Activated CD8-positive, alpha-beta memory T cell treated with anti-CD3 and anti-CD28 coated beads, Interleukin-2, amount 50 U/mL, for 24 hours (primary cell): ENCODE measurements around the gene EIF1.
"Not testable (repeated sequence)": the region's sequence is repeated elsewhere in the genome, so short reads cannot be mapped to it uniquely, and the experiment has no call there.

Experiments used
- DNase-seq: peaks from one replicate; pipeline ENCODE4 v3.0.0-alpha.2; 2020; ENCODE audit errors: extremely low read depth

Gene EIF1

GRCh38 chr17:41688641-41689496 is at the start of gene EIF1:
Gene EIF1, plus strand, starts transcription at chr17:41688885. Its CDS starts 154 bp downstream, at chr17:41689039.
- peak; percentile 100 for DNase-seq

- DNase-seq: no peak
These were observed 49.7 kb upstream of the EIF1 start for GRCh38 chr17:41638941-41639340.

- no peak for DNase-seq
These were observed 48.9 kb upstream of the EIF1 start for GRCh38 chr17:41639492-41640473.

- not testable (repeated sequence) for DNase-seq
These were observed 48.1 kb upstream of the EIF1 start for GRCh38 chr17:41640596-41640995.

- no peak for DNase-seq
These were observed 46.2 kb upstream of the EIF1 start for GRCh38 chr17:41642252-41643156.

- no peak for DNase-seq
These were observed 41.5 kb upstream of the EIF1 start for GRCh38 chr17:41647038-41647813.

GRCh38 chr17:41647940-41648410 is 40.7 kb upstream of the EIF1 start:
- DNase-seq: peak; percentile 75

- DNase-seq: peak; percentile 47
These were observed 40.1 kb upstream of the EIF1 start for GRCh38 chr17:41648411-41649195.

- no peak for DNase-seq
These were observed 38.7 kb upstream of the EIF1 start for GRCh38 chr17:41649923-41650519.

- DNase-seq: no peak
These were observed 37.7 kb upstream of the EIF1 start for GRCh38 chr17:41650794-41651624.

- no peak for DNase-seq
These were observed 36.8 kb upstream of the EIF1 start for GRCh38 chr17:41651625-41652460.

GRCh38 chr17:41652461-41652970 is 36.2 kb upstream of the EIF1 start:
- DNase-seq: no peak

GRCh38 chr17:41653421-41653820 is 35.3 kb upstream of the EIF1 start:
- no peak for DNase-seq

- DNase-seq: no peak
These were observed 34.6 kb upstream of the EIF1 start for GRCh38 chr17:41653892-41654677.

GRCh38 chr17:41654678-41655607 is 33.7 kb upstream of the EIF1 start:
- DNase-seq: no peak
